ENCODE measurements around the gene PLCB4.

Gene PLCB4

DNA sequence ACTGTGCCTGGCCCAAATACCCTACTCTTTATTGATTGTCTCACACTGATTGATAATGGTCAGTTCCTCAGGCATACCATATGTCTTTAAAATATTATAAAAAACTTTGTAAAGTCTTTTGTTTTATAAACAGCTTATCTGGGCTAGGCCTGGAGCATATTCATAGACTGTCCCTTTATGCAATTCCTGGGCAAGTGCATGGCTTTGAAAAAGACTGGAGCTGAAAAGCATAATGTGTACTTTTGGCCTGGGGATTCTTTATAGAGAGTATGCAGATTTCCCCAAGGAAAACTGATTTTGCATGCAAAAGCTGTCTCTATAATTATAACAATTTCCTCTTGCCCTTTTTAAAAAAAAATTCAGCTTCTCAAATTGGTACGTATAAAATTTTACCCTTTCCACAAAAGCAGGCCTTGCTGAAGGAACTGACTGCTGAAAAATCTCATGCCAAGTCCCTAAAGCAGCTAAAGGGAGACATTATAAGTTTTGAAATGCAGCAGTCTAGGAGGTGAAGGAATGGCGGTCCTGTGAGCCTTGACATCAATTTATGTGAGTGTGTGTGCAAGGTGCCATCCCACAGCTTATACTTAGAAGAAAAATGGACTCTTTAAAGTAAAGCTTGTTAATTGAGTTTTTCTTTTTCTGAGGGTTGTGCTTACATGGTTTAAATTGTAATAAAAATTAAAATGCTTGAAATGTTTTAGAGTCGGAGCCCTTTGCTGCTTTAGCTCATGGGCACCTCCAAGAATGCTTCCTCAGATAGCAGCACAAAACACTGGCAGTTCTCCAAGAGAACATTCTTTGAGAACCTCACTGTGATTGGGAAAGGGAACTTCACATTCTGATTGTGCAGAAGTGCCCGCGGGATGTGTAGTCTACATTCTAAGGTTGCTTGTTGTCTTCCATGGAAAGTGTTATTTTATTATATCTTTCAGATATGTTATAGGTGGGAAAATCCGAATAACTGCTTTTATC, 43.9 kb downstream of the PLCB4 start:
- H3K36me3 ChIP-seq (ENCODE audit: low read length) = no peaks in the 10 kb centered on the region

DNA sequence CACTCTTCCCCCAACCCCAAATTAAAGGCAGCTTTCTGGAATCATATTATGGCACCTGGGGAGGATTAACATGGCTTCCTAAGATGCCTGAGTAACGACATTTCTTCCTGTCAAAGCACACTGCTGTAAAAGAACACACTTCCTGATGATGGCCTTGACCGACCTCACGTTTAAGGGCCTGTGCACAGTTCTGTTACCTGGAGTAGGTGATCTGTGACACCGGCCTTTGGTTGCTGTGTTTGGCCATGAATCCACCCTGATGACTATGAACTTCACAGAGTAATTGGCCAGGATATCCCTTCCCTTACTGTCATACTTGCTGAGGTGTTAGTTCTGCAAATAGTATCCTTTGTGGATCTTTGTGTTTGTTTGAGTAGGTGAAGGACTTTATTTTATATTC, 45.8 kb downstream of the PLCB4 start:
- H3K36me3 ChIP-seq (ENCODE audit: low read length) = no peaks in the 10 kb centered on the region
- TF ChIP-seq, protein P1, sequence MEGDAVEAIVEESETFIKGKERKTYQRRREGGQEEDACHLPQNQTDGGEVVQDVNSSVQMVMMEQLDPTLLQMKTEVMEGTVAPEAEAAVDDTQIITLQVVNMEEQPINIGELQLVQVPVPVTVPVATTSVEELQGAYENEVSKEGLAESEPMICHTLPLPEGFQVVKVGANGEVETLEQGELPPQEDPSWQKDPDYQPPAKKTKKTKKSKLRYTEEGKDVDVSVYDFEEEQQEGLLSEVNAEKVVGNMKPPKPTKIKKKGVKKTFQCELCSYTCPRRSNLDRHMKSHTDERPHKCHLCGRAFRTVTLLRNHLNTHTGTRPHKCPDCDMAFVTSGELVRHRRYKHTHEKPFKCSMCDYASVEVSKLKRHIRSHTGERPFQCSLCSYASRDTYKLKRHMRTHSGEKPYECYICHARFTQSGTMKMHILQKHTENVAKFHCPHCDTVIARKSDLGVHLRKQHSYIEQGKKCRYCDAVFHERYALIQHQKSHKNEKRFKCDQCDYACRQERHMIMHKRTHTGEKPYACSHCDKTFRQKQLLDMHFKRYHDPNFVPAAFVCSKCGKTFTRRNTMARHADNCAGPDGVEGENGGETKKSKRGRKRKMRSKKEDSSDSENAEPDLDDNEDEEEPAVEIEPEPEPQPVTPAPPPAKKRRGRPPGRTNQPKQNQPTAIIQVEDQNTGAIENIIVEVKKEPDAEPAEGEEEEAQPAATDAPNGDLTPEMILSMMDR (IDR thresholded peaks at IDR 0.05; ENCODE audit: insufficient read depth, low read length, poor library complexity, severe bottlenecking) = no peak
- TF ChIP-seq EZH2phosphoT487 (conservative IDR thresholded peaks at IDR 0.05; ENCODE audit: low read length) = no peak
- no peak overlapping the region for H3K27ac ChIP-seq (ENCODE audit: low read depth, low read length)
- H3K9ac ChIP-seq (ENCODE audit: low read length) = no peak overlapping the region
- no peak overlapping the region for H2AFZ ChIP-seq (ENCODE audit: low read depth, low read length, severe bottlenecking)
- H3K4me2 ChIP-seq (ENCODE audit: low read depth, low read length, poor library complexity, severe bottlenecking) = no peak overlapping the region
- H3K9me3 ChIP-seq (ENCODE audit: insufficient read depth, low read length) = no peaks in the 10 kb centered on the region
- no peaks in the 10 kb centered on the region for H3K9me2 ChIP-seq (replicated peaks; ENCODE audit: insufficient read depth, low read length)
- H3K79me2 ChIP-seq (ENCODE audit: insufficient read depth, low read length) = no peaks in the 10 kb centered on the region
- no peak overlapping the region for H3K4me3 ChIP-seq (ENCODE audit: insufficient read depth, low read length, poor library complexity, severe bottlenecking)
- H3K27me3 ChIP-seq (ENCODE audit: low read length) = no peaks in the 10 kb centered on the region
- H3F3A ChIP-seq (ENCODE audit: insufficient read depth) = no peaks in the 10 kb centered on the region
- H4K20me1 ChIP-seq (ENCODE audit: low read depth, low read length) = no peaks in the 10 kb centered on the region

More for the DNA sequence above, 43.9 kb downstream of the PLCB4 start:
- Histone ChIP-seq H3K9ac (ENCODE audit: low read length) (no peak overlapping the region), H2AFZ (ENCODE audit: low read depth, low read length, severe bottlenecking) (no peak overlapping the region), H4K20me1 (ENCODE audit: low read depth, low read length) (no peaks in the 10 kb centered on the region), H3K27me3 (ENCODE audit: low read length) (no peaks in the 10 kb centered on the region), H3K9me3 (ENCODE audit: insufficient read depth, low read length) (no peaks in the 10 kb centered on the region), H3F3A (ENCODE audit: insufficient read depth) (no peaks in the 10 kb centered on the region), H3K9me2 (replicated peaks; ENCODE audit: insufficient read depth, low read length) (no peaks in the 10 kb centered on the region), H3K79me2 (ENCODE audit: insufficient read depth, low read length) (no peaks in the 10 kb centered on the region), H3K4me3 (ENCODE audit: insufficient read depth, low read length, poor library complexity, severe bottlenecking) (no peak overlapping the region), H3K4me2 (ENCODE audit: low read depth, low read length, poor library complexity, severe bottlenecking) (no peak overlapping the region), H3K27ac (ENCODE audit: low read depth, low read length) (no peak overlapping the region)
- TF ChIP-seq, protein P1 (IDR thresholded peaks at IDR 0.05; ENCODE audit: insufficient read depth, low read length, poor library complexity, severe bottlenecking) = no peak
- no peak for TF ChIP-seq EZH2phosphoT487 (conservative IDR thresholded peaks at IDR 0.05; ENCODE audit: low read length)

DNA sequence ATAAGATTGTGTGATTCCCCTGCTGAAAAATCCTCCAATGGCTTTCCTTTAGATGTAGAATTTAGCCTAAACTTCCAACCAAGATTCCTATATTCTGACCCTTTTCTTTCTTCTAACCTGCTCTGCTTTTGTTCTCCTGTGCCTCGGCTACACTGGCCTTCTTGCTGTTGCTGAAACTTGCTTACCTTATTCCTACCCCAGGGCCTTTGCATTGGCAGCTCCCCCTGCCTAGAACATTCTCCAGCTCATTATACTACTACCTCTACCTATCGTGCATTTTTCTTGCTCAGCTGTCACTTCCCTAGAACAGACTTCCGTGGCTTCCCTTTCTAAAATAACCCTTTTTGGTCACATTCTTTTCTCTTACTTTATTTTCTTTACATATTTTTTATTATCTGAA, 48.7 kb downstream of the PLCB4 start:
- H3K36me3 ChIP-seq (ENCODE audit: low read length) = no peaks in the 10 kb centered on the region
- H3F3A ChIP-seq (ENCODE audit: insufficient read depth) = no peaks in the 10 kb centered on the region
- H3K9me2 ChIP-seq (replicated peaks; ENCODE audit: insufficient read depth, low read length) = no peaks in the 10 kb centered on the region
- TF ChIP-seq EZH2phosphoT487 (conservative IDR thresholded peaks at IDR 0.05; ENCODE audit: low read length) = no peak
- TF ChIP-seq, protein P1 (IDR thresholded peaks at IDR 0.05; ENCODE audit: insufficient read depth, low read length, poor library complexity, severe bottlenecking) = no peak
- H3K27ac ChIP-seq (ENCODE audit: low read depth, low read length) = no peak overlapping the region
- no peaks in the 10 kb centered on the region for H3K9me3 ChIP-seq (ENCODE audit: insufficient read depth, low read length)
- H3K4me2 ChIP-seq (ENCODE audit: low read depth, low read length, poor library complexity, severe bottlenecking) = no peak overlapping the region
- no peak overlapping the region for H3K9ac ChIP-seq (ENCODE audit: low read length)
- no peaks in the 10 kb centered on the region for H3K79me2 ChIP-seq (ENCODE audit: insufficient read depth, low read length)
- H4K20me1 ChIP-seq (ENCODE audit: low read depth, low read length) = no peaks in the 10 kb centered on the region
- H3K4me3 ChIP-seq (ENCODE audit: insufficient read depth, low read length, poor library complexity, severe bottlenecking) = no peak overlapping the region
- no peak overlapping the region for H2AFZ ChIP-seq (ENCODE audit: low read depth, low read length, severe bottlenecking)
- no peaks in the 10 kb centered on the region for H3K27me3 ChIP-seq (ENCODE audit: low read length)

All from SU-DHL-6 (cell line).